HG02973 (cell line): ENCODE results near the gene COL15A1.

Experiments
- ATAC-seq: cut with Tn5 transposase; IDR thresholded peaks from one replicate; pipeline ENCODE4 v1.9.1; 2021; ENCODE audit warnings: moderate library complexity; ENCODE audit not compliant: unreplicated experiment

COL15A1 gene

DNA sequence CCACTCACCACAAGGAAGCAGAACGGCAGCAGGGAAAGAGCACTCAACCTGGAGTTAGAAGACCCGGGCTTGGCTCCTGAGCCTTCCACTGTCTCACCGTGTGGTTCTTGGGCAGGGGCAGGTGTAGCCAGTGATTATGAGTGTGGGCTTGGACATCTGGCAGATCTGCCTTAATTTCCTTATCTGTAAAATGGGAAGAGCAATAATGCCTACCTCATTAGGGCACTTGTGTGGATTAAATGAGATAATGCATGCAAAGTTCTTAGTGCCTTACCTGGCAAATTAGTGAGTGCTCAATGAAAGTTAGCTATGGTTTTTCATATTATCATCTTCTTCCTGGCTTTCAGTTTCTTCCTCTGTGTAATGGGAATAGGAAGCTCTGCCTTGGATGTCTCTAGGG is 28.1 kb upstream of the COL15A1 start:
- no peak for ATAC-seq

DNA sequence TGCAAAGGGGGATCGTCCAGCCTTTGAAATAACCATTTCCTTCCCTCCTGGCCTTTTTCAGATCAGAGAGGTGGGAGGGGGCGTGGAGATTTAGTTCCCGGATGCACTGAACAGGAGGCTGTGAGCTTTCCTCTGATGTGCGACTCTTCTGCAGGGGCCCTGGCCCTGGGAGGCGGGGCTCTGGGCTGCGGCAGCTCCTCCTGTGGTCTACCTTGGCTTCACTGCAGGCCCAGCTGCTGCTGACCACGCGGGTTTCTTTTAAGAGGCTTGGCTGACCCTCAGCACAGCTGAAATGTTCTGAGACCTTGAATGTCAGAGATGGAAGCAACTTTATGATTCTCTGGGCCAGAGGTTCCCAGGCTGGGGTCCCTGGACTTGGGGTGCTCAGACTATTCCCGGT is 27.0 kb upstream of the COL15A1 start:
- no peak for ATAC-seq

DNA sequence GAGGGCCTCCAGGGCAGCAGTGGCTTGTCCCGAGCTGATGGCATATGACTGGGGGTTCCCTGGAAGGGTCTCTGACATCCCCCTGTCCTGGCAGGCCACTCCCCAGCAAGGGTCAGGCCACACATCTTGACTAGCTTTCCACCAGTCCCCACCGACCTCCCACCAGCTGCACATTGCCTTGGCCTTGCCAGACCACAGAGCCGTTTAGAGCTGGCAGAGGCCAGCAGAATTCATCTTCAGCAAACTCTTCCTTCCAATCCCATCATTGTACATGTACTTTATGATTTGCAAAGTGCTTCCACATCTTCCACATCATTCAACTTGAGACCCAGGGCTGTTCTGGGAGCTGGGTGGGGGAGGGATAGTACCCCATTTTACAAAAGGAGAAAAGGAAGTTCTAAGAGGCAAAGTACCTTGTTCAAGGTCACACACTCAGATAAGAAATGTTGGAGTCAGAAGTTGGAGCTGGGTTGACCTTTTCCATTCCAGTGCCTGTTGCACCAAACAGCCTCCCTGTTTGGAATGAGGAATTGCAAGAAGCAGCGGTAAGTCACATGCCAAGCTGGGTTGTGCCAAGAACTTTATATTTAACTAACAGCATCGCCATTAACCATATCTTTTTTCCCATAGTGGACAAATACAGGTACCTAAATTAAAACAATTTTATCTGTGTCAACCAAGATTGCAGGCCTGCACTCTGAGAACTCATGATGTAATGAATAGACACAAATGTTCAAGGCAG is 25.8 kb upstream of the COL15A1 start:
- ATAC-seq = no peak

DNA sequence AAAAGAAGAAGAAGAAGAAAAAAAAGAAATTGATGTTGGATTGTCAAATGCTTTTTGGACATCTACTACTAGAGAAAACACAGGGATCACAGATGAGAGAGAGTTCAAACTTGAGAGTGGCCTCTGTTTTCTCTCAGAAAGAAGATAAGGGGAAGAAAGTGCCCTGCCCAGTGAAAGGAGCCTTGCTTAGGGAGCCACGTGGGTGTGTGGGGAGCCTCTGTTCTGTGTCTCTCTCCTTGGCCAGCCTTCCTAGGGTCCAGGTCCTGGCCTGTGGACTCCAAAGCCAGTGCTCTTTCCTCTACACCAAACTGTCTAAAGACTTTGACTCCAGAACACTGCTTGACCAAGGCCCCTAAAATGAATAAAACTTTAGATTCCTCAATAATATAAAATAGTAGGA is 22.0 kb upstream of the COL15A1 start:
- ATAC-seq = no peak

DNA sequence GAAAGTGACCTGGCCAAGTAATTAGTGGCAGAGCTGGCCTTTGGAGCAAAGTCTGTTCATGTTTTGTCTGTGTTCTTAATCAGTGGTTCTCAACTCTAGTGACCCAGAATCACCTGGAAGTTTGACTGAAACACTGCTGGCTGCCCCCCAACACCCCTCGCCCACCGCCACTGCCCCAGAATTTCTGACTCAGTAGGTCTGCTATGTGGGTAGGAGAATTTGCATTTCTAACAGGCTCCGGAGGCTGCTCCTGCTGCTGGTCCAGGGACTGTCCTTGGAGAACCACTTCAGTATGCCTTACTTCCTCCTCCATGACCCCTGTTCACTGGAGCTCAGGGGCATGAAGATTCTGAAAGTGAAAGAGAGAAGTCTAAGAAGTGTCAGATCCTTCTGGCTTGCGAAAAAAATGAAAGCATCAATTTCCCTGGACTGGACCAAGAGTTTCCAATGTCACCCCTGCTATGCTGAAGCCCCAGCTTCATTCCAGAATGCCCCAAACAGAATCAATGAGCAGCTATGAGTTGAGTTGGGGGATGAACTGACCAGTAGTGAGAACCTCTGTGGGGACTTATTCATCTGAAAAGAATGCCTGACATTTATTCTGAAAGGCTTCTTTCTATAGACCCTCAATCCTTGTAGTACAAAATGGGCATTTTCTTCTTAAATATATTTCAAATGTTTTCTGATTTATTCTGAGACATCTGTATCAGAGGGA is 20.8 kb upstream of the COL15A1 start:
- no peak for ATAC-seq

DNA sequence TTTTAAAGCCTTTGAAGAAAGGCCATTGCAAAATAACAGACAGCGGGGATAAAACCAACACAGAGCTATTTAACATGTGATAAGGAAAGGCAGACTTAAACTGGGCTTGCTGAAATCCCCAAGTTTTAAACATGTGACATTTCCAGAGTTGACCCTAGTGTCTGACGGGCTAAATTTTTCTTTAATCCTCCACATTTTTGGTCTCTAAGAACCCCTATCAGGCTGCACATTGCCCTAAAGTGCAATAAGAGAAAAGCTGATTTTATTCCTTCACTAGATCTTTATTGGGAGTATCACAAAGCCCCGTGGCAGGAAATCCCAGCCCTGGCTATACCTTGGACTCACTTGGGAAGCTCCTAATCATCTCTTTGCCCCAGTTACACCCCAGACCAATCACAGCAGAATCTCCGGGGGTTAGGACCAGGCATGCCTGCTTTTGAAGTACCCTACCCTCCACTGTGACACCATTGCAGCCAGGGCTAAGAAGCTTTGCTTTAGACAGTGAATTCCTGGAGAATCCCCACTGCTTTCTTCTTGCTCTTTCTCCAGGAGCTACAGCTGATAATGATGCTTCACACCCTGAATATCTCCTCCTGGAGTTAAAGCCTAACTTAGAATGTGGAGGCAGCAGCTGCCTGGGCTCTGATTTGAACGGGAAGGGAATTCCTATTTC is 20.1 kb upstream of the COL15A1 start:
- no peak for ATAC-seq

DNA sequence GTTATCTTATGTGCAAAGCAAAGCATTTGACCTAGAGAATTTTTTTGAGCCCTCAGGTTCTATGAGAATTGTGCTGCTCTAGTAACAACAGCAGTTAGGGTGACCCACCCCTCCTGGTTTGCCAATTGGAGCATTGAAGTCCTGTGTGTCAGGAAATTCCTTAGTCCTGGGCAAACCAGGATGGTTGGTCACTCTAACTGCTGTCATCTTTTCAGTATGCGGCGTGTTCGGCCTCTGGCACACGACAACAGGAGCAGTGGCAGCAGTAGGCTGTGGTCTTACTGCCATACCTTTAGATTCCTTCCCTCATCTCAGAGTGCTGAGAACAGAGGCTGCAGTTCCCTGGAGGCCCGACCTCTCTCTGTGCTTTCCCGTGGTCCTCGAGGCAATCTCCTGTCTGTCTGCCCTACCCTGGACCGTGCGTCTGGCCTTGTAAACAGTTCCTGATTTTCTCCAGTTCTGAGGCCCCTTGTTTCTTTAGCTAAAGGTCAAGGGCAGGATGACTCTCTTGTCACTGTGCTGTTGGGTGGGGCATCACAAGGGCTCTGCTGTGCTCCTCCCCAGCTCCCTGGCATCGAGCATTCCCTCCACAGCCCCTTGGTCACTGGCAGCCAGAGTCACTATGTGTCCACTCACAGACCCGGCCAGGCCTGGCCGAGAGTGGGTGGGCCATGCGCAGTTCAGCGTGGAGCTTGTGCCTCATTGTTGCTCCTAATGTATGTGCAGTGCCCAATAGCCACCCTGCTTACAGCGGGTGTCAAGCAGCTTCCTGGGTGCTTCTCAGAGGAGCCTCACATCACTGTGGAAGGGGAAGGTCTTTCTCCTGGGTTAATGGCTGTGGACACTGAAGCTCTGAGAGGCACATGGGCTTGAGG is 18.5 kb upstream of the COL15A1 start:
- ATAC-seq = no peak

DNA sequence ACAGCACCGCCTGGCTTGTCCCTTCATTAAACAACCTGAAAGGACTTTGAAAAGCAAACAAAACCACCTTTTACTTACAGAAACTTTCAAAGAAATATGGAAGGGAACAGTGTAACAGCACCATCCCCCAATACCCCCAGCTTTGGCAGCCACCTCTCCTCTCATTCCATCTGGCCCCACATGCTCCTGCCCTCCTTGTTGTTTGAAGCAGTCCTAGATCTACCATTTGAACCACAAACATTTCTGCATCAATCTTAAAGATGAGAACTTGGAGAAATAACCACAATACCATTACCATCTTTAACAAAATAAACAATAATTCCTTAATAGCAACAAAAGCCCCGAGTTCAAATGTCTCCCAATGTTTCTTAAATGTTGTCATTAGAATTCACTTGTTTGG is 17.8 kb upstream of the COL15A1 start:
- ATAC-seq = no peak

DNA sequence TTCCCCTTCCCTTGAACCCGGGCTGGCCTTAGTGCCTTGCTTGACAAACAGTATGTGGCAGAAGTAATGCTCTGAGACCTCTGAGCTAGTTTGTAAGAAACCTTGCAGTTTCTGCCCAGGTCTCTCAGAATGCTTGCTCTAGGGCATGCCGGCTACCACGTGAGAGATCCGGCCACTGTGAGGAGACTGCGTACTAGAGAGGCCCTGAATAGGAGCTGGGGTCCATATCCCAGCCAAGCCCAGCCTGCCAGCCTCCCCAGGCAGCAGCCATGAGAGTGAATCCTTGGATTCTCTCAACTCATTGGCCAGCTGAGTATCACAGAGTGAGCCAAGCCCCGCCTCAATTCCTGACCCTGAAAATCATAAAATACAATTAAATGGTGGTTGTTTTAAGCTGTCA is 16.0 kb upstream of the COL15A1 start:
- no peak for ATAC-seq

DNA sequence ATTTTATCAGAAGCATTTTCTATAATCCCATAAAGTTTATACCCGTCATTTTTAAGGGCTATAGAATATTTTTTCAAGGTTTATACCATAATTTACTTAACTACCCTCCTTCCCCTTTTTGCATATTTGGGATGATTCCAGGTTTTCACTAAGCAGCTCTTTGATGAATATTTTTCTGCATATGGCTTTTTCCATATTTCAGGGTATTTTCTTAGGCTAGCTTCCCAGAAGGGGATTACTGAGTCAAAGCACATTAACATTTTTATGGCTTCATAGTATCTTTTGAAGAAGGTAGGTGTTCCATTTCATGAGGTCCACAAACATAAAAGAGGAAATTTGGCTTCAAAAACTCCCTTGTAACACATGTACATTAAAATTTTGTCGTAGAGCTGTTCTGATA is 14.6 kb upstream of the COL15A1 start:
- ATAC-seq = no peak

DNA sequence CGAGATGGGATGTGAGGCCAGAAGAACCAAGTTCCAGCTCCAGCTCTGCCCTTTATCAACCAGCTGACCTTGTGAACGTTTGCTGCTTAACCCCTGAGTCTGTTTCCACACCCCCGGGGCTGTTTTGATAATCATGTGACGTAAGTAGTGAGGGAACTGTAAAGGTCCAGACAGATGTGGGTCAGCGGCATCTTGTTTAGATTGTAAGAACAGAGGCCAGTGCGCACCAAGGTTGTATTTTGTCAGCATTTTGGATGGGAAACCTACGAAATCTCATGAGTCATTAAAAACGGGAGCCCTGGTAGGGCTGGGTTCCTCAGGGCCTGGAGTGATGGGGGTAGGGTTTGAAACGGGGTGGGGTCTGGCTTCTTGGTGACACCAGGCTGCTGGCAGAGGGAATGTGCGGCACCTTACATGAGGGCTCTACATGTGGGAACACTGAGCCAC is 13.8 kb upstream of the COL15A1 start:
- ATAC-seq = no peak

DNA sequence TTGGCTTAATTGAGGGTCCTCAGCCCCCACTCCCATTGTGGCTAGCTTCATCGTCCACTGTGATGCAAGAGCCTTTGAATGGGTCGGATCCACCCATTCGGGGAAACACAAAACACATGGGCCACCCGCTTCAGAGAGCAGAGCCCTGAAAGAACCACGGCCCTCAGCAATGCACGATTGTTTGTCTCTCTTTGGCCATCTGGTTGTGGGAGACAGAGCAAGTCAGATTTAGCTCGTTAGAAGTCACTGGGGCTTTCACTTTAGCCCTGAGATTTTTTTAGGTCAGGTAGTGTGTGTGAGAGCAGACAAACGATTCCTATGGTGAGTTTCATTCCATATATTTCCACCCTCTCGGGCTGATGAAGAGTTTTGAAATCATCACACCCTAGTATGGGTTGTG is 12.9 kb upstream of the COL15A1 start:
- ATAC-seq = no peak

DNA sequence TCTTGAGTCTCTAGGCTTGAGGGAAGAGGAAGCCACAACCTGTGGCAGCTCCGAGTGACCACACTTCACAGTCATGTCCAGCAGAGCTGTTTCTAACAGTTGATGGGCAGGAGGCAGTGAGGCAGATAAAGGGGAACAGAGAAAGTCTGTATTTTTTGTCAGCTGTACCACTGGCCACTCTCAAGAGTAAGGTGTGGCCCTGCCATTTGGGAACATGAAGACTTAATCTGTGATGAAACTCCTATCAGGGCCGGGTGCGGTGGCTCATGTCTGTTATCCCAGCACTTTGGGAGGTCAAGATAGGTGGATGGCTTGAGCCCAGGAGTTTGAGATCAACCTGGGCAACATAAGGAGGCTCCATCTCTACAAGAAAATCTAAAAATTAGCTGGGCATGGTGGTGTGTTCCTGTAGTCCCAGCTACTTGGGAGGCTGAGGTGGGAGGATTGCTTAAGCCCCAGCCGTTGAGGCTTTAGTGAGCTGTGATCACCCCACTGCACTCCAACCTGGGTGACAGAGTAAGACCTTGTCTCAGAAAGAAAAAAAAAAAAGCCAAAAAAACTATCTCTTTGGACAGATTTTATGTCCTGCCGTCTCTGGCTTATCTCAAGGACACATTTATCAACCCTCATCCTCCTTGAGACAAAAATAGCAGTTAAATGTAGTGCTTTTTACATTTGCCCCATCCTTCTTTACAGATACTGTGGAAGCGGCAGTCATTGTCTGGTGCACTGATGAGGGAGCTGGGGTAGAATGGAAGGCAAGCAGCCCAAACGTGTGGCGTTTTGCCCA is 11.9 kb upstream of the COL15A1 start:
- ATAC-seq = no peak

DNA sequence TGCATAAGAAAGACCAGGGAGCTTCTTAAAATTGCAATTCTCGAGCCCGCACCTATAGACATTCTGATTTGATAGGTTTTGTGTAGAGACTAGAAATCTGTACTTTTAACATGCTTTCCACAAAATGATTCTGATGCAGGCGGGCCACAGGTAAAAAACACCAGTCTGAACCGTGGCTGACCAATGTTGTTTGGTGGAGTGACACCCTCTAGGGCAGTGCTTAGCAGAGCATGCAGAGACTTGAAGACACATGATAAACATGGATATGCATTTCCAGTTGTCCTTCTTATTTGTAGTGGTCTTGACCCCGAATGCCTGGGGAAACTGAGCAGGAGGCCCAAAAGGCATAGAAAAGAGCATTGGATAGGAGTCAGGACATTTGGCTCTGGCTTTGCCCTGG is 10.5 kb upstream of the COL15A1 start:
- no peak for ATAC-seq

DNA sequence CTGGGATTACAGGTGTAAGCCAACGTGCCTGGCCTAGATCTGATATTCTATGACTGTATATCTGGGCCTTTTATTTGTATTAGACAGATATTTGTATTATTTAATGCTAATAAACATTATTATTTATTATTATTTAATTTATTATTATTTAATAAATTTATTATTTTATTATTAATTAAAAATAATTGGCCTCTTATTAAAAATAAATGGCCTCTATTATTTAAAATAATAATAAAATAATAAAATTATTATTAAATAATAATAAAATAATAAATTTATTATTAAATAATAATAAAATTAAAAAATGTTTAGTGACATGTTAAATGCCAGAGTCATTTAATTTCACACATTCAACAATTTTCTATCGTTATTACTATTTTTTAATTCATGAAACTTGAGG is 9.8 kb upstream of the COL15A1 start:
- no peak for ATAC-seq

DNA sequence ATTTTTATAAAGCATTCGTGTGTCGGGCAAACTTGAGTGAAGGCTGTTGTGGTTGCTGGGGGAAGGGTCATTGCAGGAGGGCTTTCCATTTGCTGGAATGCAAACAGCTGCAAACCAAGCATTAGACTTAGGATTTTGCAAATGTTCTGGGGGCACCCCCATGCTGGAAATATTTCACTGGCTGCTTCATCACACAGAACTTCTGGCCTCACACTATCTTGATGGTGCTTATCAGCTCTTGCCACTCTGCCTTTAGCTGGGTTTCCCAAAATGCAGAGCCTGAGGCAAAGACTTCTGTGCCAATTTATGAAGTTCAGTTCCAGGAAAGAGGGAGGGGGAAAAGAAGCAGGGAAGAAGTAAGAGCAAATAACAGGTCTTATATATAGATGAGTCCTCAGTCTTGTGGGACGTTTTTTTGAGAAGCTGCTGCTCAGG is 8.6 kb upstream of the COL15A1 start:
- ATAC-seq = no peak

DNA sequence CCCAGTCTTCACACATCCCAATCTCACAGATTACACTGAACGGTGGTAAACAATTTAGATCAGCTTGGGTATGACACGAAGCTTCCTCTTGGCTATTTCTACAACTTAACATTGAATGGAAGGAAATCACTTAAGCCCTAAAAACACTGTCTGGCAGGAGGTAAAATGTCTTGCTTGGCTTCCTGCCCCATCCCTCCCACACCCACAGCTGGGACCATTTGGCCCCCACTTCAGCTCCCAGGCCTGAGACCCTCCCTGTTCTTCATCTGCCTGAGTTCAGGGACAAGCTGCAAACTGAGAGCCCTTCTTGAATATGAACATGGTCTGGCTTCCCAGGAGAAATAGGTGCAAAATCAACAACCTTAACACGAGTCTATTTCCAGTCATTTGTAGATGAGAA is 3.4 kb upstream of the COL15A1 start:
- no peak for ATAC-seq

DNA sequence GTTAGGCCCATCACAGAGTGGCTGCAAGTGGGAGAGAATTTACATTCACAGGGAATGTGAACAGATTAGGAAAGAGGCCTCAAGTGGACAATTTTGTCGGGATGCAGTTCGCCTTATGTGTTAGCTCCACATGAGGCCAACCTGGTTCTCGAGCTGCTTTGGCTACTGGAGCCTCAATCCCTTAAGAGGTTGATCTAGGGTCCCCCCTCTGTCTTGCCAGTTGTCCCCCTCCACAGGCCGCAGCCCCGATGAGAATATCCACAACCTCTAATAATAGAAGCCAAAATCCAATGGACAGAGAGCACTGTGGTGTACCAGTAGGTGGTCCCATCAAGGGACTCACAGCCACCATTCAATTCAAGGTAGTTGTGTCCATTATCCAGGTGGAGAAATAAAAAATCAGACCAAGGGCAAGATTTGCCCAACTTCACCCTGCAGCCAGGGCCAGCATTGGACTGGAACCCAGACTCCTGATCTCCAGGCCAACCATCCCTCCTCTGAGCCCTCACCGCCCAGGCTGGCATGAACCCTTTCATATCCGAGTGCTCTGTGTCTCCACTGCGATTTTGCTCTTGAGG is 1.7 kb upstream of the COL15A1 start:
- no peak for ATAC-seq

DNA sequence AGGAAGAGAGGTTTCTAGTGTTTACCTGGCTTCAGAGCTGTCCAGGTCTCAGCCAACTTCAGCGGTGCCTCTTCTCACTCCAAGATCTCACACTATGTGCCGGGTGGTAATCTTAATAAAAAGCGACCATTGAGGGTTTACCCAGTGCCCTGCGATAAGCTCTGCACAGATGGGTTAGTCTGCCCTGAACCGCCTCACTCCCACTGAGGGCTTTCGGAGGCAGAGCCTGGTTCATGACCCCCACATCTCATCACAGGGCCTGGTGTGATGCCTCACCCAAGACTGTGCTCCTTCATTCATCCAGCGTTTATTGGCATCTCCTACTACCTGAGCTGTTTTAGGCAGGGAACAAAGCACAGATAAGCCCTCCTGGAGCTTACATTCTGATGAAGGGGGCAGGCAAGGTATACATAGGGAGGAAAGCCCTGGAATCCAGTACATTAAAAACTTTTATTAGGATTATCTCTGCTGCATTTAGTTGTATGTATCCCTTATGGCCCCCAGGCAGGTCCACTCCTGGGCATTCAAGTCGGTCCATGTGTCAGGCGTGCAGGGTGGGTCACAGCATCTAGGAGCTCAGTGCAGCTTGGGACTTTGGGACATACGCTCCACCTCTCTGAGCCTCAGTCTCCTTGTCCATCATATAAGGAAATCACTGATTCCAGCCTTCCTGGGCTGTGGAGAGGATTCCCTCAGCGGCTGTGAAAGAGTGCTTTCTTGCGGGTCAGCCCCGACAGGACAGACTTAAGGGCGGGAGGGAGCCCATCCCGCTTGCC is 613 bp upstream of the COL15A1 start:
- ATAC-seq = no peak
